Ascending aorta (tissue), 2 donors: Measurements from ENCODE around the gene GALM. TPM values are rescaled to one million over a fixed set of nuclear protein-coding genes. Genes with fewer than 3 reads are reported as not detected.

Source experiments
- DNase-seq, 2 donors: peaks; one replicate each; pipeline ENCODE4 v3.0.0-alpha.2; 2019; ENCODE audit warnings: low spot score in 2 of 2
- H3K27ac ChIP-seq, 2 donors: fragments of 200-600 bp; sonication (generic); one replicate each; pipeline ENCODE4 v1.5.1; 2016 to 2017; ENCODE audit warnings: mild to moderate bottlenecking in 1 of 2
- H3K27me3 ChIP-seq: fragments of 200-600 bp; sonication (generic); one replicate; pipeline ENCODE4 v1.5.1; 2017
- H3K36me3 ChIP-seq, 2 donors: fragments of 200-600 bp; sonication (generic); one replicate each; pipeline ENCODE4 v1.5.1; 2016
- H3K4me1 ChIP-seq, 2 donors: fragments of 200-600 bp; sonication (generic); one replicate each; pipeline ENCODE4 v1.5.1; 2016 to 2017; ENCODE audit warnings: mild to moderate bottlenecking in 1 of 2
- H3K4me3 ChIP-seq, 2 donors: fragments of 200-600 bp; sonication (generic); one replicate each; pipeline ENCODE4 v1.5.1; 2016 to 2017; ENCODE audit warnings: mild to moderate bottlenecking in 1 of 2
- H3K9me3 ChIP-seq, 2 donors: fragments of 200-600 bp; sonication (generic); one replicate each; pipeline ENCODE4 v1.5.1; 2016
- CTCF ChIP-seq, 3 experiments: fragments of 200-600 bp in 2 of 3; fragments of 450-650 bp in 1 of 3; sonication (generic) in 2 of 3; IDR thresholded peaks; one replicate each; pipeline ENCODE4 v1.5.1; 2016 to 2019; ENCODE audit warnings: antibody characterized with exemption in 3 of 3, mild to moderate bottlenecking in 1 of 3, moderate library complexity in 1 of 3
- intact Hi-C: fragments of 100-400 bp; cut with DNase I; formaldehyde crosslinking; loops from one replicate; pipeline ENCODE4 v1.15.1; 2023
- total RNA-seq: library from RNA; depleted of rRNA; stranded (reverse); fragments of >200 nt; gene quantifications from one replicate; pipeline ENCODE4 v1.1.0, GENCODE V29; 2016

The GALM gene
- total RNA-seq, 1 donor from 2014 or later: 1.4 TPM

DNA sequence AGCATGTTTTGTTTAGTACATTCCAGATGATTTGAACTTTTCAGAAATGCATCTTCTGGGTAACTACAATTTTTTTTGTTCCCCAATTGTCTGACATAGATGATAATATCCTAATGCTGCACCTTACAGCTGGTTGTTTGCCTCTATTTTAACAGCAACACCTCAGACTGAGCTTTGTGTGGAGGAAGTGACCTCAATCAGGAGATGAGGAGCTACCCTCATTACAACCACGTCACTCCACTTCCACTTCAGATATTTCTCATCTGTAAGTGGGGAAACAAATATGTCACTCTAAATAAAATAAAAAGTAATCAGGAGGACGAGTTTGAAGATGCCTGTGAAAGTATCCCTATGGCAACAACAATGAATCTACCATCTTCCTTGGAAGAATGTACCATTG lies 97.3 kb downstream of the GALM start:
- no peaks in the 10 kb centered on the region for H3K4me1 ChIP-seq
- H3K36me3 ChIP-seq: no peaks in the 10 kb centered on the region
- intact Hi-C loops: no loop called here
- H3K4me3 ChIP-seq: no peak overlapping the region
- no peak overlapping the region for H3K27ac ChIP-seq
- no peak for TF ChIP-seq CTCF (IDR thresholded peaks at IDR 0.05)
- no peaks in the 10 kb centered on the region for H3K9me3 ChIP-seq
- no peak for DNase-seq
- no peaks in the 10 kb centered on the region for H3K27me3 ChIP-seq

- DNase-seq: no peak
- Histone ChIP-seq H3K27ac (no peak overlapping the region), H3K4me1 (no peaks in the 10 kb centered on the region), H3K4me3 (no peak overlapping the region), H3K36me3 (no peaks in the 10 kb centered on the region), H3K9me3 (no peaks in the 10 kb centered on the region), H3K27me3 (no peaks in the 10 kb centered on the region)
- TF ChIP-seq CTCF (IDR thresholded peaks at IDR 0.05): no peak
- intact Hi-C loops: no loop called here
These were observed 97.8 kb downstream of the GALM start for GRCh38 chr2:38763728-38764127.

- H3K4me1 ChIP-seq: no peaks in the 10 kb centered on the region
These were observed 99.2 kb downstream of the GALM start for GRCh38 chr2:38765149-38765548.

GRCh38 chr2:38765551-38765950 lies 99.6 kb downstream of the GALM start:
- Histone ChIP-seq H3K4me1 (no peaks in the 10 kb centered on the region), H3K27me3 (no peaks in the 10 kb centered on the region), H3K36me3 (no peaks in the 10 kb centered on the region), H3K4me3 (no peak overlapping the region), H3K9me3 (no peaks in the 10 kb centered on the region), H3K27ac (no peak overlapping the region)
- intact Hi-C loops: no loop called here
- DNase-seq: no peak
- TF ChIP-seq CTCF (IDR thresholded peaks at IDR 0.05): no peak

More at GRCh38 chr2:38765149-38765548, 99.2 kb downstream of the GALM start:
- Histone ChIP-seq H3K4me3 (no peak overlapping the region), H3K9me3 (no peaks in the 10 kb centered on the region), H3K27ac (no peak overlapping the region), H3K36me3 (no peaks in the 10 kb centered on the region), H3K27me3 (no peaks in the 10 kb centered on the region)
- intact Hi-C loops: no loop called here
- no peak for DNase-seq
- TF ChIP-seq CTCF (IDR thresholded peaks at IDR 0.05): no peak

DNA sequence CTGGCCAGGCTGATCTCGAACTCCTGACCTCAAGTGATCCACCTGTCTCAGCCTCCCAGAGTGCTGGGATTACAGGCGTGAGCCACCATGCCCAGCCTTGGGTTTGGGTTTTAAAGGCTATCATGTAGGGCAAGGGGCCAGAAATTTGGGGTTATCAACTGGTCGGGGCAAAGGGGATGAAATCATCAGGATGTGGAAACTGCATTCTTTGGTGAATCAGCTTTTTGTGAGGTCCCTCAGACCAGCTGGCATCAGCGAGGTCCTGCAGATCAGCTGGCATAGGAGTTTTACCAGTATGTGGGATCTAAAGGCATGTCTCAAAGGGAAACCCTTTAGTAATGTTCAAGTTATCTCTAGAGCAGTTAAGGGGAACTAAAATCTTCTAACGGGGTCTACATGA lies 105.7 kb downstream of the GALM start:
- intact Hi-C loops: no loop called here
- H3K9me3 ChIP-seq: no peaks in the 10 kb centered on the region
- no peak for TF ChIP-seq CTCF (IDR thresholded peaks at IDR 0.05)

More for the DNA sequence above, 105.7 kb downstream of the GALM start:
- no peak overlapping the region for H3K4me3 ChIP-seq
- no peaks in the 10 kb centered on the region for H3K4me1 ChIP-seq
- H3K27me3 ChIP-seq: no peaks in the 10 kb centered on the region
- H3K27ac ChIP-seq: no peak overlapping the region
- no peak for DNase-seq
- H3K36me3 ChIP-seq: no peaks in the 10 kb centered on the region
